GM21360 (cell line): Measurements from ENCODE around the gene CLIP4.
"Not testable (repeated sequence)": the region's sequence is repeated elsewhere in the genome, so short reads cannot be mapped to it uniquely, and the experiment has no call there.

ENCODE experiments used
- ATAC-seq: cut with Tn5 transposase; IDR thresholded peaks from one replicate; pipeline ENCODE4 v1.9.1; 2021; ENCODE audit warnings: mild to moderate bottlenecking, moderate library complexity; ENCODE audit not compliant: unreplicated experiment

CLIP4 gene

GRCh38 chr2:29114946-29115609, at the start of gene CLIP4:
CLIP4 (plus strand) TSS chr2:29115415; CDS start chr2:29121389, 5,974 bp downstream.
- peak; percentile 44 for ATAC-seq

DNA sequence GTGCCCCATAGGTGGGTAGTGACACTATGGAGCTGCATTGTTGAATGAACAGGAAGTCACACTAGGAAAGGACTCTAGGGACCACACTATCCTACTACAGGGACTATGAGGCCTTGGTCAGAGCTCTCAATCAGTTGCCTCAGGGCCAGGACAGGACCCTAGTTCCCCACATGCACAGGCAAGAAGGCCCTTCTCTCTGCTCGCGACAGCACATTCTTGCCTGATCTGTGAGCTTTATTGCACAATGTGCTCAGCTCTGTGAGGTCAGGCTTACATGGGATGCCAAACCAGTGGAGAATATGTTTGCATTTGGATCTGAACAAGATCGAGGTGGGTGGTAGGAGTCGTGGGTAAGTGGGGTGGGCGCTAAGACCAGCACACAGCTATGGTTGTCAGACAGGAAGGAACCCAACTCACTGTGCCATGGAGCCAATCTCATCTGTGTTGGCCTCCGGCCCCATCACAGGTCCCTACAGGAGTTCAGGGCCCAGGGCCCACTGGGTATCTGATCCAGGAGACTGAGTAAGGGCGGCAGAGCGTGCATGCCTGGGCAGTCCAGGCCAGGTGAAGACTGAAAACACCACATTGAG, 48.8 kb upstream of the CLIP4 start:
- no peak for ATAC-seq

GRCh38 chr2:29066997-29067605, 48.1 kb upstream of the CLIP4 start:
- no peak for ATAC-seq

- no peak for ATAC-seq
Measured at GRCh38 chr2:29068513-29068912, 46.7 kb upstream of the CLIP4 start.

GRCh38 chr2:29070526-29070925, 44.7 kb upstream of the CLIP4 start:
- ATAC-seq = no peak

- no peak for ATAC-seq
Measured at GRCh38 chr2:29071032-29071975, 43.9 kb upstream of the CLIP4 start.

DNA sequence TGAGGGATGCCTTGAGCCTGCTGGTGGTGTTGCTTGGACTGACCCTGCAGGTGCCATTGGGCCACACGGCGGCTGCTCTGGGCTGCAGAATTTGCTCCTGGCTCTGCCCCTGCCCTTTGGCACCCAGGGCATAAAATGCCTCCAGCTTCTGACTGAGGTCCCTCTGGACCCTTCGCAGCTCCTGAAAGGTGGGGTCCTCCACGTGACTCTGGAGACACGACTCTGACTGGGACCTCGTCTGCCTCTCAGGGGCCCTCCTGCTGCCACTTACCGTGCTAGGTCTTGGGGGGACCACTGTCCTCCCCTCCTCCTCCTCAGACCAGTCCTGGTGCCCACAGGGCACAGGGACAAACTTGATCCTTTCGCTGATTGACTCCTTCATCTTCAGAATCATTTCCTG, 43.0 kb upstream of the CLIP4 start:
- no peak for ATAC-seq

DNA sequence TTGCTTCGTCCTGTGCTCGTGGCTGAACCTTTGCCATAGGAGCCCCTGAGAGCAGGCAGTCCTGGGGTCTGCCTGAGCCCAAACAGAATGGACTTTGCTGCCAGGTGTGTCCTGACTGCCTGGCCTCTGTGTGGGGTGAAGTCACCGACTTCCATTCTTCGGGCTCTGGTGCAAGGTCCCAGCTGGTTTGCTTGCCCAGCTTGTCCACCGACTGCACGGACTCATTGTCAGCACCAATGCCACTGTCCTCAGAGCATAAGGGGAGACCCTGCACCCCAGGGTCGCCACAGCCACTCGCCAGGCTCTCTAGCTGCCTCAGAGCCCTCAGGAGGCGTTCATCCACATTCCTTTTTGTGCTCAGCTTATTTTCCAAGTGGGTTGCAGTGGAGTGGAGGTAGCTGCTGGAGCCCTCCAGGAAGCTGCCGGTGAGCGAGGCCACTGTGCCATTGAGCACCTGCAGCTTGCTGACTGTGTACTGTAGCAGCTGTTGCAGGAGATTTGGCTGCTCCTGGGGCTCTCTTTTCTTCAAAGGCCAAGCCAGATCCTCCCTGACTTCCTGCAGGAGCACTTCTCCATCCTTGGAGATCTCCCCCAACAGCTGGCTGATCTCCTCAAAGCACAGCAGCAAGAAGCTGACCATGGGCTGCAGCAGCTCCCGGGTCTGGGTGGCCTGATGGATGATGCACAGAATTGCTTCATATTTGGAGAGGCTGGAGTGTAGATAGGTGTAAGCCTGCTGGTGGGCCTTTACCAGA, 42.1 kb upstream of the CLIP4 start:
- no peak for ATAC-seq

GRCh38 chr2:29073933-29074332, 41.3 kb upstream of the CLIP4 start:
- ATAC-seq = no peak

- no peak for ATAC-seq
Measured at GRCh38 chr2:29074411-29074810, 40.8 kb upstream of the CLIP4 start, which contains the start of gene PCARE. PCARE (minus strand) TSS chr2:29074523; CDS start chr2:29074261, 262 bp downstream.

DNA sequence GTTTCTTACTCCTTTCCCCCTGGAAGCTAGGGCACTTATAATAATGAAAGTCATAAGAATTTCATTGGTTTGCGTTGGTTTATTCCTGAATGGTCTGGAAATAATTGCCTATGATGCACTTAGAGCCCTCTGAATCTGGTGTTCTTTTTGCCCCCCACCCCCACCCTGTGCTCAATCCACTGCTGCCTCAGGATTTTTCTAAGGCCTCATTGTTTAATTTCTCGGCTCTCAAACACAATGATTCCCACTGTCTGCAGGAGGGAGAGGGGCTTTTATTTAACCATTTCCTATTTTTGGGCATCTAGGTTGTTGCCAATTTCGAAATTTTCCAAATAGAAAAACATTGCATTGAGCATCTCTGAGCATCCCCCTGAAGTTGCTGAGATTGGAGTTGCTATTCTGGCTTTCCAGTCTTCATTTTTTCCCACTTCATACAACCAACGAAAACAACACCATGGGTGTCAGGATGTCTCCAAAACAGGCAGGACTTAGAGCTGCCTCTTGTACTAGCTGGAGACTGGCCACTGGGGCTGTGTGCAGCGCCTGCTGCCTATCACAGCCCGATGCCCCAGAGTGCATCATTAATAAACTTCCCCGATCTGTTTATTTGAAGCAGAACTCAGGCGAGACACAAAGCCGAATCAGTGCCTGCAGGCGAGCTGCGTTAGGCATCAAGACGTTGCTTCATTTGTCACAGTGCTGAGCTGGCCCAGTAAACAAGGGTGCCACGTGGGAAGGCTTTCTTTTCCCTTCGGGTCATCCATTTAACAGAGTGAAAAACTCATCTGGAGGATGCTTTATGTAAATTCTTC, 39.1 kb upstream of the CLIP4 start:
- no peak for ATAC-seq

GRCh38 chr2:29079887-29080286, 35.3 kb upstream of the CLIP4 start:
- ATAC-seq = no peak

DNA sequence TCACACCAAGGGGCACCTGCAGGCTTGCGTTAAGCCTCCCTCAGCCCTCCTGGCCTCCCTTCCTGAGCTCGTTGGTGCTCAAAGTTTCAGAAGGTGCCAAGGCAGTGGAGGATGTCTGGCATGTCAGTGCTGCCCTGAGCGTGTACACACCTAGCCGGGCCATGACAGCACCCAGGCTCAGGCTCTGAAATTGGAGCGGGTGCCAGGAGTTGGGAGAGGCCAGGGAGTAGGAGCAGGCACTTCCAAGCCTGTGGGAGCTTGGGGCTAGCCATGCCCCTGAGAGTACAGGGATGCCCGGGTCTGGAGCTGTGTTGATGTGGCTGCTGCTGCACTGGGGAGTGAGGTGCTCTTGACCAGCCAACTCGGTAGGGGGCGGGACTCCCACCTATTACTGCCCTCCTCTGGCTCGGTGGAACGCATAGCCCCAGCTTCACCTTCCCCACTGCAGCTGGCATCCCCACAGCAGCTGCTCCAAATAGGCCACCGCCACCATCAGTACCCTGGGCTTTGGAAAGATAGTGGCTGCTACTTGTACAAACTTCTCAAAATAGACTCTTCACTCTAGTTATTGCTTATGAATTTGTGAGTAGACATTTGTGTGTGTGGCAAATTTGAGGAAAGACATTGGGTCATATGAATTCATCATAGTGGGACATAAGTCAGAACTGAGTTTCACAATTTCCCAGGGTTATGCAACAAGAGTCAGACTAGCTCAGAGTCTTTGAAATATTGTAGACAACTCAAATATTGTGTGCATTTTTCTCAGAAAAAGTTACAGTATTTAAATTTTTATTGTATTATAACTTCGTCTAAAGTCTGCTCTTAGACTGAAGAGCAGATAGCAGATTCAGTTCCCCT, 34.1 kb upstream of the CLIP4 start:
- ATAC-seq = no peak

DNA sequence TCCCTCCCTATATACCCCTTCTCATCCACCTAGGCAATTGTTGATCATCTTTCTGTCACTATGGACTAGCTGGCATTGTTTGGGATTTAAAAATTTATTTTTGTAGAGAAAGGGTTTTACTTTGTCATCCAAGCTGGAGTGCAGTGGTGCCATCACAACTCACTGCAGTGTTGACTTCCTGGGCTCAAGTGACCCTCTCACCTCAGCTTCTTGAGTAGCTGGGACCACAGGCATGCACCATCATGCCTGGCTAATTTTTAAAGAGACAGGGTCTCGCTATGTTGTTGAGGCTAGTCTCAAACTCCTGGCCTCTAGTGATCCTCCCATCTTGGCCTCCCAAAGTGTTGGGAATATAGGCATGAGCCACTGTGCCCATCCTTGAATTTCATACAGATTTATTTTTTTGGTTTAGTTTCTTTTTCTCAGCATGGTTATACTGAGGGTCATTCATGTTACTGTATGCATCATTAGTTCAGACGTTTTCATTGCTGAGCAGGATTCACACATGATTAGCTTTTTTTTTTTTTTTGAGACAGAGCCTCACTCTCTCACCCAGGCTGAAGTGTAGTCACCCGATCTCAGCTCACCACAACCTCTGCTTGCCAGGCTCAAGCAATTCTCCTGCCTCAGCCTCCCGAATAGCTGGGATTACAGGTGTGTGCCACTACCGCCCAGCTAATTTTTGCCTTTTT, 32.3 kb upstream of the CLIP4 start:
- peak; percentile 86 for ATAC-seq

DNA sequence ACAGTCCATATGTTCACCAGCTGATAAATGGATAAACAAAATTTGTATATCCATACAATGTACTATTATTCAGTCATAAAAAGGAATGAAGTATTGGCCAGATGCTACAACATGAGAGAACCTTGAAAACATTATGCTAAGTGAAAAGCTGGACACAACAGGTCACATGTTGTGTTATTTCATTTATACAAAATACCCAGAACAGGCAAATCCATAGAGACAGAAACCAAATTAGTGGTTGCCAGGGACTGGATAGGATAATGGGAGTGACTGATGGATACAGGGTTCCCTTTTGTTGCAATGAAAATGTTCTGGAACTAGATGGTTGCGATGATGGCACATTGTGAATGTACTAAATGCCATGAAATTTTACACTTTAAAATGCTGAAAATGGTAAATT, 30.7 kb upstream of the CLIP4 start:
- no peak for ATAC-seq

DNA sequence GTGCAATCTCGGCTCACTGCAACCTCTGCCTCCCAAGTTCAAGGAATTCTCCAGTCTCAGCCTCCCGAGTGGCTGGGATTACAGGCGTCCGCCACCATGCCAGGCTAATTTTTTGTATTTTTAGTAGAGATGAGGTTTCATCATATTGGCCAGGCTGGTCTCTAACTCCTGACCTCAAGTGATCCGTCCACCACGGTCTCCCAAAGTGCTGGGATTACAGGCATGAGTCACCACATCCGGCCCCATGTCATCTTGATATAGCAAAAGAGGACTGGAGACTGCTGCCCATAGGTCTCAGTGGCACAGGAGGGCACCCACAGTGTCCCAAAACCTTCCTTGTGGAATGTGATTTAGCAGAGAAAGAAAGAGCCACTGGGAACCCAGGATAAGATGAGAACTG, 24.9 kb upstream of the CLIP4 start:
- ATAC-seq = not testable (repeated sequence)

DNA sequence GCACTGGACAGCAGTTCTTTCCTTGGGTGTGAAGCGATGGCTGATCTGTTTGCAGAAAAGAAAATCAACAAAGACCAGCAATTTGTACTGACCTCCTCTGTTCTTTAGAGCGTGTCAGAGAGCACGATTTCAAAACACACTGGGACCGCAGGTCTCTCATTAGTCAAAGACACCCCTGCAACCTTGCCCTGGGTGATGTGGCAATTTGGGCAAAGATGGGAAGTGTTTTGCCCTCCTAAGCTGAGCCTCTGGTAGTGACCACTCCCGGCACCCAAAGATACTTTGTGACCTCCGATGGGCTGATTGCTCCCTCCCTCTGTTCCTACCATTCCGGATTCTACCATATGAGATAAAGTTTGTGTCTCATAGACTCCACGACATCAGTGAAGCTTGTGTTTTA, 18.2 kb upstream of the CLIP4 start:
- ATAC-seq = no peak

- ATAC-seq = no peak
Measured at GRCh38 chr2:29097569-29097968, 17.6 kb upstream of the CLIP4 start.
